HCT116 (cell line): ENCODE results near the gene TGM6. TPM values are rescaled to one million over a fixed set of nuclear protein-coding genes. Genes with fewer than 3 reads are reported as not detected.

Source experiments
- ATAC-seq: fragments of 200-7000 bp; cut with Tn5 transposase; 2 replicates; pipeline ENCODE4 v1.9.1; 2020; ENCODE audit warnings: mild to moderate bottlenecking, moderate library complexity
- BruUV-seq: library from RNA; stranded (reverse); fragments of 400-500 nt; replicated peaks from 2 replicates; lab custom pipeline; 2021; lab: Mats Ljungman, UMichigan
- CTCF ChIA-PET: fragments of 300-600 bp; sonication (Branson Sonifier 250); formaldehyde crosslinking; loops from one replicate; lab custom pipeline; 2021; ENCODE audit warnings: antibody characterized with exemption; lab: Charles Lee
- POLR2A ChIA-PET: fragments of 300-600, 350-600 bp; sonication (Branson Sonifier 250); formaldehyde crosslinking; loops from one replicate; lab custom pipeline; 2021; ENCODE audit warnings: antibody characterized with exemption; lab: Charles Lee
- RAD21 ChIA-PET, 2 experiments: fragments of 300-600 bp; sonication (Branson Sonifier 250); formaldehyde crosslinking; loops; one replicate each; lab custom pipeline; 2023; ENCODE audit warnings: low total read pairs in 2 of 2; ENCODE audit not compliant: uncharacterized antibody in 2 of 2, unreplicated experiment in 2 of 2, low non-redundant PET in 1 of 2; lab: Charles Lee
- DNase-seq: peaks from one replicate; pipeline ENCODE4 v3.0.0-alpha.2; 2010; ENCODE audit warnings: low read depth, low spot score
- H2AFZ ChIP-seq: fragments of 200-600 bp; shearing (Covaris generic), sonication (generic); 2 replicates; pipeline ENCODE4 v1.6.1; 2017; ENCODE audit warnings: low read depth, mixed run types, mixed read lengths, antibody characterized with exemption, low read length; ENCODE audit not compliant: poor library complexity, severe bottlenecking
- H3K27ac ChIP-seq: 2 replicates; pipeline ENCODE4 v1.5.1; 2012; ENCODE audit warnings: low read depth, low read length
- H3K27me3 ChIP-seq: fragments of 200-600 bp; sonication (generic); 2 replicates; pipeline ENCODE4 v1.6.1; 2016; ENCODE audit warnings: mixed run types, low read length, mixed read lengths; ENCODE audit not compliant: insufficient read depth
- H3K36me3 ChIP-seq, 2 experiments: fragments of 200-500 bp in 1 of 2; fragments of 200-600 bp in 1 of 2; sonication (Bioruptor generic) in 1 of 2; sonication (generic) in 1 of 2; 2 replicates each; pipeline versions ENCODE4 v1.5.1 to v1.6.1; 2014 to 2016; ENCODE audit warnings: low read length in 2 of 2, inconsistent platforms in 1 of 2, mixed read lengths in 1 of 2, mixed run types in 1 of 2; ENCODE audit not compliant: insufficient read depth in 2 of 2, control insufficient read depth in 1 of 2
- H3K4me1 ChIP-seq, 2 experiments: fragments of 200-600 bp in 1 of 2; sonication (generic) in 1 of 2; 2 replicates each; pipeline versions ENCODE4 v1.5.1 to v1.6.1; 2012 to 2017; ENCODE audit warnings: low read length in 2 of 2, inconsistent platforms in 1 of 2, mild to moderate bottlenecking in 1 of 2, mixed read lengths in 1 of 2, mixed run types in 1 of 2, moderate library complexity in 1 of 2; ENCODE audit not compliant: insufficient read depth in 2 of 2, control insufficient read depth in 1 of 2
- H3K4me2 ChIP-seq: fragments of 200-600 bp; sonication (generic); 2 replicates; pipeline ENCODE4 v1.6.1; 2017; ENCODE audit warnings: mixed run types, low read length, mixed read lengths
- H3K4me3 ChIP-seq, 2 experiments: fragments of 200-600 bp in 1 of 2; sonication (generic) in 1 of 2; replicated peaks in 1 of 2; 2 replicates each; pipeline ENCODE4 v1.5.1; 2011 to 2016; ENCODE audit warnings: low read length in 2 of 2, control low read depth in 1 of 2, low read depth in 1 of 2, mild to moderate bottlenecking in 1 of 2, mixed read lengths in 1 of 2, mixed run types in 1 of 2
- H3K79me2 ChIP-seq: fragments of 200-600 bp; sonication (generic); 2 replicates; pipeline ENCODE4 v1.6.1; 2017; ENCODE audit warnings: mild to moderate bottlenecking, mixed run types, low read length, moderate library complexity, mixed read lengths; ENCODE audit not compliant: insufficient read depth
- H3K9ac ChIP-seq: fragments of 200-600 bp; sonication (generic); 2 replicates; pipeline ENCODE4 v1.6.1; 2016; ENCODE audit warnings: low read length, mixed read lengths
- H3K9me2 ChIP-seq: fragments of 200-600 bp; sonication (generic), shearing (Covaris generic); 2 replicates; pipeline ENCODE4 v1.6.1; 2017; ENCODE audit warnings: mixed run types, mild to moderate bottlenecking, moderate library complexity; ENCODE audit not compliant: insufficient read depth
- H3K9me3 ChIP-seq, 2 experiments: fragments of 200-500 bp in 1 of 2; fragments of 200-600 bp in 1 of 2; sonication (Bioruptor generic) in 1 of 2; sonication (generic) in 1 of 2; 2 replicates each; pipeline ENCODE4 v1.6.1; 2014 to 2017; ENCODE audit warnings: low read length in 2 of 2, mixed read lengths in 2 of 2, inconsistent platforms in 1 of 2, low read depth in 1 of 2, mild to moderate bottlenecking in 1 of 2, mixed run types in 1 of 2, moderate library complexity in 1 of 2; ENCODE audit not compliant: control insufficient read depth in 1 of 2, insufficient read depth in 1 of 2
- H4K20me1 ChIP-seq: fragments of 200-600 bp; sonication (generic), shearing (Covaris generic); 2 replicates; pipeline ENCODE4 v1.6.1; 2017; ENCODE audit warnings: mixed run types, mild to moderate bottlenecking, moderate library complexity; ENCODE audit not compliant: insufficient read depth
- CBX3 ChIP-seq: IDR thresholded peaks from 2 replicates; pipeline ENCODE4 v1.6.1; 2012; ENCODE audit warnings: low read depth
- CTCF ChIP-seq, 3 experiments: fragments of 200-600 bp in 1 of 3; sonication (generic) in 1 of 3; IDR thresholded peaks in 2 of 3; conservative IDR thresholded peaks in 1 of 3; 2 replicates each; pipeline ENCODE4 v1.5.1; 2012 to 2017; ENCODE audit warnings: low read depth in 2 of 3, low read length in 2 of 3, antibody characterized with exemption in 1 of 3, borderline replicate concordance in 1 of 3, control low read depth in 1 of 3, mild to moderate bottlenecking in 1 of 3, mixed read lengths in 1 of 3, mixed run types in 1 of 3, moderate library complexity in 1 of 3; ENCODE audit not compliant: insufficient read depth in 1 of 3
- EGR1 ChIP-seq: IDR thresholded peaks from 2 replicates; pipeline ENCODE4 v1.6.1; 2012; ENCODE audit warnings: low read depth
- ELF1 ChIP-seq: IDR thresholded peaks from 2 replicates; pipeline ENCODE4 v1.6.1; 2012; ENCODE audit warnings: low read depth, borderline replicate concordance
- EZH2 ChIP-seq: fragments of 200-600 bp; sonication (generic); IDR thresholded peaks from 2 replicates; pipeline ENCODE4 v1.6.1; 2017; ENCODE audit warnings: antibody characterized with exemption, mixed run types
- FOSL1 ChIP-seq: IDR thresholded peaks from 2 replicates; pipeline ENCODE4 v1.6.1; 2012; ENCODE audit warnings: low read depth
- MAX ChIP-seq: IDR thresholded peaks from 2 replicates; pipeline ENCODE4 v1.6.1; 2012
- POLR2A ChIP-seq: IDR thresholded peaks from 2 replicates; pipeline ENCODE4 v1.7.0; 2011; ENCODE audit warnings: borderline replicate concordance; ENCODE audit not compliant: insufficient read depth, insufficient read length; ENCODE audit errors: extremely low read depth
- POLR2AphosphoS5 ChIP-seq: IDR thresholded peaks from 2 replicates; pipeline ENCODE4 v1.6.1; 2011; ENCODE audit warnings: mild to moderate bottlenecking, low read depth, low read length, moderate library complexity
- REST ChIP-seq: IDR thresholded peaks from 2 replicates; pipeline ENCODE4 v1.6.1; 2012; ENCODE audit warnings: low read depth
- SIN3A ChIP-seq: IDR thresholded peaks from 2 replicates; pipeline ENCODE4 v1.6.1; 2012; ENCODE audit warnings: low read depth
- TCF7L2 ChIP-seq: IDR thresholded peaks from 2 replicates; pipeline ENCODE4 v1.7.0; 2011; ENCODE audit warnings: borderline replicate concordance, inconsistent platforms; ENCODE audit not compliant: insufficient read depth, insufficient read length; ENCODE audit errors: extremely low read depth
- YY1 ChIP-seq: IDR thresholded peaks from 2 replicates; pipeline ENCODE4 v1.6.1; 2011; ENCODE audit warnings: low read length, low read depth, moderate library complexity, mild to moderate bottlenecking; ENCODE audit not compliant: insufficient replicate concordance; ENCODE audit errors: extremely low read depth
- ZBTB33 ChIP-seq: IDR thresholded peaks from 2 replicates; pipeline ENCODE4 v1.6.1; 2011; ENCODE audit warnings: mild to moderate bottlenecking, low read length, moderate library complexity; ENCODE audit not compliant: insufficient replicate concordance; ENCODE audit errors: extremely low read depth
- ZFX ChIP-seq: fragments of 450-650 bp; IDR thresholded peaks from 2 replicates; pipeline ENCODE4 v1.6.1; 2017
- intact Hi-C: fragments of 100-400 bp; cut with micrococcal nuclease; formaldehyde crosslinking; loops from 2 replicates; pipeline ENCODE4 v1.10.0; 2022
- total RNA-seq: library from RNA; stranded (reverse); gene quantifications from one replicate; pipeline ENCODE4 v1.2.1, GENCODE V29; 2021; ENCODE audit not compliant: unreplicated experiment
- TF ChIP-seq, protein P1 (sequence below): IDR thresholded peaks from 2 replicates; pipeline ENCODE4 v1.6.1; 2012

The TGM6 gene
- total RNA-seq, 1 experiment from 2014 or later: not detected

DNA sequence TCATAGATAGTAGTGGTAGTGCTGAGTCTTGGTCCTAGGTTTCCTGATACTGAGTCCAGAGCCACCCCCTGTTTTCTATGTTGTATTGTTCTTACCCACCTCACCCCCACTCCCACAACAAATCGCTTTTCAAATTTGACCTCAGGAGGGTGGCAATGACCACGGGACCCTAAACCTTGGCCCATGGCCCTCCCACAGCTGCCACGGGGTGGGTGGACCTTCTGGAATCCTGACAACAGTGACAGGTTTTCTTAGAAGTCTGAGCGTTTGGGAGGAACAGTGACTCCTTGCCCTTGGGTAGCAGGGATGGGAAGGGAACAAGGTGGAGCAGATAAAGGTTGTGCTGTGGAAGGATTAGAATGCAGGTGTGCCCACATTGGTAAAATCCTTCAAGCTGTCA lies 48.0 kb upstream of the TGM6 start:
- ATAC-seq: no peak
- DNase-seq: no peak
- Histone ChIP-seq H3K4me3 (no peak overlapping the region), H3K9me2 (no peaks in the 10 kb centered on the region), H3K36me3 (no peaks in the 10 kb centered on the region), H4K20me1 (no peaks in the 10 kb centered on the region), H3K4me1 (no peaks in the 10 kb centered on the region), H2AFZ (no peak overlapping the region), H3K27me3 (peaks cover 6% of the 10 kb centered on the region; the same call in 1 of the 2 replicates), H3K79me2 (no peaks in the 10 kb centered on the region), H3K27ac (no peak overlapping the region), H3K9ac (no peak overlapping the region), H3K4me2 (no peak overlapping the region), H3K9me3 (no peaks in the 10 kb centered on the region)
- ChIA-PET CTCF (no interaction called here), RAD21 (no interaction called here), POLR2A (no interaction called here)
- TF ChIP-seq CTCF (IDR thresholded peaks at IDR 0.05 in 2 of 3, conservative IDR thresholded peaks at IDR 0.05 in 1 of 3; ENCODE audit: borderline replicate concordance in 1 of 3, insufficient read depth in 1 of 3, low read depth in 2 of 3, low read length in 2 of 3) (no peak), SIN3A (no peak), YY1 (no peak), TCF7L2 (no peak), ZBTB33 (no peak), EGR1 (no peak), ZFX (no peak), POLR2AphosphoS5 (no peak), POLR2A (no peak), FOSL1 (no peak), REST (no peak), EZH2 (no peak), MAX (no peak), ELF1 (no peak), CBX3 (no peak)
- TF ChIP-seq, protein P1, sequence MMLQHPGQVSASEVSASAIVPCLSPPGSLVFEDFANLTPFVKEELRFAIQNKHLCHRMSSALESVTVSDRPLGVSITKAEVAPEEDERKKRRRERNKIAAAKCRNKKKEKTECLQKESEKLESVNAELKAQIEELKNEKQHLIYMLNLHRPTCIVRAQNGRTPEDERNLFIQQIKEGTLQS: no peak
- intact Hi-C loops: no loop called here
- no TSS peak for BruUV-seq
